ENCODE data around the gene MAST2.

GRCh38 chr1:46077644-46078043 is 274.2 kb downstream of the MAST2 start:
- TF ChIP-seq ATF3 (CRISPR knock-in tag; conservative IDR thresholded peaks at IDR 0.05) (no peak), ELF4 (CRISPR knock-in tag; IDR thresholded peaks at IDR 0.05; ENCODE audit: low read depth) (no peak), CTCF (IDR thresholded peaks at IDR 0.05) (no peak), CREM (CRISPR knock-in tag; IDR thresholded peaks at IDR 0.05) (no peak), ZNF423 (CRISPR knock-in tag; IDR thresholded peaks at IDR 0.05) (no peak), ATF6 (CRISPR knock-in tag; IDR thresholded peaks at IDR 0.05) (no peak), IRF1 (CRISPR knock-in tag; IDR thresholded peaks at IDR 0.05) (no peak), ESRRA (CRISPR knock-in tag; IDR thresholded peaks at IDR 0.05; ENCODE audit: borderline replicate concordance) (no peak), ETV6 (CRISPR knock-in tag; IDR thresholded peaks at IDR 0.05) (no peak), HMGXB4 (CRISPR knock-in tag; IDR thresholded peaks at IDR 0.05) (no peak)
